Trophoblast cell (in vitro differentiated cells and primary cell): ENCODE data around the gene DKK2.
"Not testable (repeated sequence)": the region's sequence is repeated elsewhere in the genome, so short reads cannot be mapped to it uniquely, and the experiment has no call there.

Source experiments
- DNase-seq, 2 donors: peaks; one replicate each; pipeline ENCODE4 v3.0.0-alpha.2; 2016
- H2AFZ ChIP-seq: 2 replicates; pipeline ENCODE4 v1.6.1; 2013; ENCODE audit warnings: low read length, moderate library complexity, mild to moderate bottlenecking; ENCODE audit not compliant: insufficient read depth, poor library complexity
- H2AK5ac ChIP-seq: 2 replicates; pipeline ENCODE4 v1.6.1; 2013; ENCODE audit warnings: mild to moderate bottlenecking, low read length
- H2BK120ac ChIP-seq: 2 replicates; pipeline ENCODE4 v1.6.1; 2013; ENCODE audit warnings: low read length, mild to moderate bottlenecking, moderate library complexity; ENCODE audit not compliant: insufficient read depth, poor library complexity
- H2BK12ac ChIP-seq: 2 replicates; pipeline ENCODE4 v1.6.1; 2013; ENCODE audit warnings: mild to moderate bottlenecking, low read length, moderate library complexity
- H2BK5ac ChIP-seq: 2 replicates; pipeline ENCODE4 v1.6.1; 2013; ENCODE audit warnings: low read length, low read depth, moderate library complexity, mild to moderate bottlenecking; ENCODE audit not compliant: poor library complexity
- H3K14ac ChIP-seq: 2 replicates; pipeline ENCODE4 v1.6.1; 2013; ENCODE audit warnings: mild to moderate bottlenecking, low read length
- H3K18ac ChIP-seq: 2 replicates; pipeline ENCODE4 v1.6.1; 2013; ENCODE audit warnings: mild to moderate bottlenecking, low read length
- H3K23ac ChIP-seq: 2 replicates; pipeline ENCODE4 v1.6.1; 2013; ENCODE audit warnings: low read length
- H3K27ac ChIP-seq: 2 replicates; pipeline ENCODE4 v1.5.1; 2013; ENCODE audit warnings: low read depth, mild to moderate bottlenecking, inconsistent platforms, low read length, moderate library complexity
- H3K27me3 ChIP-seq: 2 replicates; pipeline ENCODE4 v1.6.1; 2013; ENCODE audit warnings: inconsistent platforms, mild to moderate bottlenecking, low read length, moderate library complexity; ENCODE audit not compliant: insufficient read depth
- H3K36me3 ChIP-seq, 2 experiments: 1 replicate in 1 of 2; 2 replicates in 1 of 2; pipeline ENCODE4 v1.6.1; 2013; ENCODE audit warnings: low read length in 2 of 2, mild to moderate bottlenecking in 2 of 2, moderate library complexity in 1 of 2; ENCODE audit not compliant: insufficient read depth in 2 of 2, control insufficient read depth in 1 of 2
- H3K4ac ChIP-seq: 2 replicates; pipeline ENCODE4 v1.6.1; 2013; ENCODE audit warnings: low read depth, mild to moderate bottlenecking, low read length, moderate library complexity
- H3K4me1 ChIP-seq, 2 experiments: 1 replicate in 1 of 2; 2 replicates in 1 of 2; pipeline ENCODE4 v1.6.1; 2013; ENCODE audit warnings: low read length in 2 of 2, mild to moderate bottlenecking in 2 of 2, moderate library complexity in 1 of 2; ENCODE audit not compliant: insufficient read depth in 2 of 2, control insufficient read depth in 1 of 2
- H3K4me2 ChIP-seq: 2 replicates; pipeline ENCODE4 v1.6.1; 2013; ENCODE audit warnings: inconsistent platforms, mild to moderate bottlenecking, low read length, moderate library complexity
- H3K4me3 ChIP-seq: 2 replicates; pipeline ENCODE4 v1.5.1; 2013; ENCODE audit warnings: mild to moderate bottlenecking, low read depth, low read length, inconsistent platforms
- H3K79me1 ChIP-seq: one replicate; pipeline ENCODE4 v1.6.1; 2013; ENCODE audit warnings: low read length
- H3K79me2 ChIP-seq: 2 replicates; pipeline ENCODE4 v1.6.1; 2013; ENCODE audit warnings: low read length, mild to moderate bottlenecking; ENCODE audit not compliant: control insufficient read depth, insufficient read depth, poor library complexity
- H3K9ac ChIP-seq: 2 replicates; pipeline ENCODE4 v1.6.1; 2013; ENCODE audit warnings: mild to moderate bottlenecking, low read length
- H3K9me3 ChIP-seq: 2 replicates; pipeline ENCODE4 v1.6.1; 2013; ENCODE audit warnings: low read depth, mild to moderate bottlenecking, control low read depth, inconsistent platforms, low read length; ENCODE audit not compliant: insufficient read depth
- H4K12ac ChIP-seq: 2 replicates; pipeline ENCODE4 v1.6.1; 2013; ENCODE audit warnings: low read depth, mild to moderate bottlenecking, low read length, moderate library complexity
- H4K8ac ChIP-seq: 2 replicates; pipeline ENCODE4 v1.6.1; 2013; ENCODE audit warnings: low read depth, mild to moderate bottlenecking, low read length, moderate library complexity
- H4K91ac ChIP-seq: one replicate; pipeline ENCODE4 v1.6.1; 2013; ENCODE audit warnings: low read depth, mild to moderate bottlenecking, low read length, moderate library complexity
- WGBS: extraction: QIAGEN DNeasy Blood & Tissue Kit; methylation state at CpG from one replicate; pipeline ENCODE4 v1.1.7; 2013; ENCODE audit warnings: missing lambda C conversion rate; ENCODE audit not compliant: insufficient read length, insufficient coverage; ENCODE audit errors: extremely low coverage; 5-methylcytosine and 5-hydroxymethylcytosine counted together

Gene DKK2

GRCh38 chr4:106909486-106910188, 126.5 kb downstream of the DKK2 start:
- WGBS, result no CpG with 5 or more reads among the region's 1 CpG
- Histone ChIP-seq H3K4ac (no peak overlapping the region), H4K91ac (no peak overlapping the region)

GRCh38 chr4:106908049-106908448, 128.1 kb downstream of the DKK2 start:
- not testable (repeated sequence) for DNase-seq, H3K18ac ChIP-seq, H4K12ac ChIP-seq, H3K9ac ChIP-seq, H3K14ac ChIP-seq, H2BK12ac ChIP-seq, H4K91ac ChIP-seq, H3K27me3 ChIP-seq, H2BK5ac ChIP-seq, H3K4me1 ChIP-seq, H3K9me3 ChIP-seq, H3K23ac ChIP-seq, H3K79me2 ChIP-seq, H3K79me1 ChIP-seq, H2AFZ ChIP-seq, H3K4me2 ChIP-seq, H2BK120ac ChIP-seq, H3K27ac ChIP-seq, H3K36me3 ChIP-seq, H4K8ac ChIP-seq, H3K4me3 ChIP-seq, H3K4ac ChIP-seq, H2AK5ac ChIP-seq
- no CpG with 5 or more reads among the region's 11 CpGs for WGBS

More at GRCh38 chr4:106909486-106910188, 126.5 kb downstream of the DKK2 start:
- no peak overlapping the region for H3K27ac ChIP-seq
- no peak overlapping the region for H2BK120ac ChIP-seq
- H3K27me3 ChIP-seq, result no peaks in the 10 kb centered on the region
- H3K4me3 ChIP-seq, result no peak overlapping the region
- no peak overlapping the region for H2AK5ac ChIP-seq
- H3K14ac ChIP-seq, result no peak overlapping the region
- no peak overlapping the region for H2BK12ac ChIP-seq
- H4K12ac ChIP-seq, result no peak overlapping the region
- no peak overlapping the region for H3K18ac ChIP-seq
- H4K8ac ChIP-seq, result no peak overlapping the region
- H3K9ac ChIP-seq, result no peak overlapping the region
- no peaks in the 10 kb centered on the region for H3K79me2 ChIP-seq
- no peaks in the 10 kb centered on the region for H3K9me3 ChIP-seq
- no peaks in the 10 kb centered on the region for H3K79me1 ChIP-seq
- no peak overlapping the region for H2AFZ ChIP-seq
- no peak overlapping the region for H3K4me2 ChIP-seq
- H3K36me3 ChIP-seq, result no peaks in the 10 kb centered on the region
- H3K23ac ChIP-seq, result no peak overlapping the region
- no peak for DNase-seq
- H2BK5ac ChIP-seq, result no peak overlapping the region
- H3K4me1 ChIP-seq, result no peaks in the 10 kb centered on the region

GRCh38 chr4:106907216-106907615, 128.9 kb downstream of the DKK2 start:
- Histone ChIP-seq H4K91ac (no peak overlapping the region), H3K14ac (no peak overlapping the region), H3K9ac (no peak overlapping the region), H3K27me3 (no peaks in the 10 kb centered on the region), H3K9me3 (no peaks in the 10 kb centered on the region), H4K12ac (no peak overlapping the region), H3K4me2 (no peak overlapping the region), H3K4me3 (no peak overlapping the region), H3K4me1 (no peaks in the 10 kb centered on the region), H2AK5ac (no peak overlapping the region), H3K23ac (no peak overlapping the region), H3K27ac (no peak overlapping the region), H4K8ac (no peak overlapping the region), H3K36me3 (no peaks in the 10 kb centered on the region), H3K4ac (no peak overlapping the region), H3K79me1 (no peaks in the 10 kb centered on the region), H2AFZ (no peak overlapping the region), H3K79me2 (no peaks in the 10 kb centered on the region), H3K18ac (no peak overlapping the region), H2BK5ac (no peak overlapping the region), H2BK120ac (no peak overlapping the region), H2BK12ac (no peak overlapping the region)
- WGBS, result no CpG with 5 or more reads among the region's 2 CpGs
- DNase-seq, result no peak

GRCh38 chr4:106906728-106907127, 129.4 kb downstream of the DKK2 start:
- Histone ChIP-seq H3K79me1 (no peaks in the 10 kb centered on the region), H4K12ac (no peak overlapping the region)
- WGBS, result no CpG with 5 or more reads among the region's 1 CpG

More at GRCh38 chr4:106906728-106907127, 129.4 kb downstream of the DKK2 start:
- Histone ChIP-seq H2AFZ (no peak overlapping the region), H3K4me3 (no peak overlapping the region), H4K8ac (no peak overlapping the region), H3K4ac (no peak overlapping the region), H3K9ac (no peak overlapping the region), H2AK5ac (no peak overlapping the region), H3K4me2 (no peak overlapping the region), H3K23ac (no peak overlapping the region), H3K36me3 (no peaks in the 10 kb centered on the region), H3K18ac (no peak overlapping the region), H3K9me3 (no peaks in the 10 kb centered on the region), H4K91ac (no peak overlapping the region), H2BK120ac (no peak overlapping the region), H2BK5ac (no peak overlapping the region), H3K27ac (no peak overlapping the region), H2BK12ac (no peak overlapping the region), H3K4me1 (no peaks in the 10 kb centered on the region), H3K27me3 (no peaks in the 10 kb centered on the region), H3K14ac (no peak overlapping the region), H3K79me2 (no peaks in the 10 kb centered on the region)
- no peak for DNase-seq
